Measurements from ENCODE around the gene DICER1. TPM values are rescaled to one million over a fixed set of nuclear protein-coding genes. Genes with fewer than 3 reads are reported as not detected.

The DICER1 gene
- total RNA-seq, 1 experiment from 2014 or later = 57.3 TPM

GRCh38 chr14:95156161-95157047 lies 925 bp downstream of the DICER1 start:
- peak in 1 of 2 experiments; percentile 48 for DNase-seq
- no peaks in the 10 kb centered on the region for H3K9me3 ChIP-seq
- peak overlapping the region; percentile 95 for H3K27ac Mint-ChIP-seq (ENCODE audit: unreplicated experiment)
- TF ChIP-seq, protein P1, sequence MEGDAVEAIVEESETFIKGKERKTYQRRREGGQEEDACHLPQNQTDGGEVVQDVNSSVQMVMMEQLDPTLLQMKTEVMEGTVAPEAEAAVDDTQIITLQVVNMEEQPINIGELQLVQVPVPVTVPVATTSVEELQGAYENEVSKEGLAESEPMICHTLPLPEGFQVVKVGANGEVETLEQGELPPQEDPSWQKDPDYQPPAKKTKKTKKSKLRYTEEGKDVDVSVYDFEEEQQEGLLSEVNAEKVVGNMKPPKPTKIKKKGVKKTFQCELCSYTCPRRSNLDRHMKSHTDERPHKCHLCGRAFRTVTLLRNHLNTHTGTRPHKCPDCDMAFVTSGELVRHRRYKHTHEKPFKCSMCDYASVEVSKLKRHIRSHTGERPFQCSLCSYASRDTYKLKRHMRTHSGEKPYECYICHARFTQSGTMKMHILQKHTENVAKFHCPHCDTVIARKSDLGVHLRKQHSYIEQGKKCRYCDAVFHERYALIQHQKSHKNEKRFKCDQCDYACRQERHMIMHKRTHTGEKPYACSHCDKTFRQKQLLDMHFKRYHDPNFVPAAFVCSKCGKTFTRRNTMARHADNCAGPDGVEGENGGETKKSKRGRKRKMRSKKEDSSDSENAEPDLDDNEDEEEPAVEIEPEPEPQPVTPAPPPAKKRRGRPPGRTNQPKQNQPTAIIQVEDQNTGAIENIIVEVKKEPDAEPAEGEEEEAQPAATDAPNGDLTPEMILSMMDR (IDR thresholded peaks at IDR 0.05; ENCODE audit: insufficient read depth in 1 of 2, low read depth in 1 of 2, low read length in 1 of 2, severe bottlenecking in 1 of 2, unreplicated experiment in 1 of 2) = no peak
- intact Hi-C loops (cut with micrococcal nuclease; ENCODE audit: unreplicated experiment) = loop anchor here (5.0 kb wide), 1 partner anchor 41 kb away; no protein-coding TSS in a partner anchor
- peaks cover 5% of the 10 kb centered on the region; the same call in 1 of the 2 replicates for H3K4me1 ChIP-seq
- H3K4me1 Mint-ChIP-seq (ENCODE audit: low read depth, unreplicated experiment) = peaks cover 19% of the 10 kb centered on the region
- ChIA-PET POLR2A (no interaction called here), CTCF (no interaction called here)
- H3K27me3 Mint-ChIP-seq (ENCODE audit: insufficient read depth, unreplicated experiment) = no peaks in the 10 kb centered on the region
- no peaks in the 10 kb centered on the region for H3K9me3 Mint-ChIP-seq (ENCODE audit: unreplicated experiment)
- H3K36me3 ChIP-seq (ENCODE audit: control insufficient read depth, insufficient read depth, low read length) = no peaks in the 10 kb centered on the region
- peaks cover 5% of the 10 kb centered on the region for H3K36me3 Mint-ChIP-seq (ENCODE audit: insufficient read depth, unreplicated experiment)
- H3K27me3 ChIP-seq (replicated peaks; ENCODE audit: control insufficient read depth, insufficient read depth, low read length) = no peaks in the 10 kb centered on the region
- no TSS peak for BruUV-seq (replicated peaks)
- H3K4me3 Mint-ChIP-seq (ENCODE audit: unreplicated experiment) = peak overlapping the region; percentile 92
- H3K4me3 ChIP-seq (ENCODE audit: low read depth, low read length) = peak overlapping the region; percentile 84

GRCh38 chr14:95155045-95155444 lies 2.3 kb downstream of the DICER1 start:
- DNase-seq = no peak
- Mint-ChIP-seq H3K9me3 (ENCODE audit: unreplicated experiment) (no peaks in the 10 kb centered on the region), H3K27me3 (ENCODE audit: insufficient read depth, unreplicated experiment) (no peaks in the 10 kb centered on the region), H3K27ac (ENCODE audit: unreplicated experiment) (no peak overlapping the region), H3K4me3 (ENCODE audit: unreplicated experiment) (peak overlapping the region; percentile 92), H3K36me3 (ENCODE audit: insufficient read depth, unreplicated experiment) (peaks cover 5% of the 10 kb centered on the region), H3K4me1 (ENCODE audit: low read depth, unreplicated experiment) (peaks cover 19% of the 10 kb centered on the region)
- TF ChIP-seq, protein P1 (IDR thresholded peaks at IDR 0.05; ENCODE audit: insufficient read depth in 1 of 2, low read depth in 1 of 2, low read length in 1 of 2, severe bottlenecking in 1 of 2, unreplicated experiment in 1 of 2) = no peak
- Histone ChIP-seq H3K9me3 (no peaks in the 10 kb centered on the region), H3K27me3 (replicated peaks; ENCODE audit: control insufficient read depth, insufficient read depth, low read length) (no peaks in the 10 kb centered on the region), H3K4me1 (peaks cover 5% of the 10 kb centered on the region; the same call in 1 of the 2 replicates), H3K4me3 (ENCODE audit: low read depth, low read length) (no peak overlapping the region), H3K36me3 (ENCODE audit: control insufficient read depth, insufficient read depth, low read length) (no peaks in the 10 kb centered on the region)
- ChIA-PET CTCF (no interaction called here), POLR2A (no interaction called here)
- BruUV-seq (replicated peaks) = no TSS peak
- intact Hi-C loops (cut with micrococcal nuclease; ENCODE audit: unreplicated experiment) = loop anchor here (5.0 kb wide), 1 partner anchor 42 kb away; no protein-coding TSS in a partner anchor

- intact Hi-C loops (cut with micrococcal nuclease; ENCODE audit: unreplicated experiment) = no loop called here
- TF ChIP-seq, protein P1 (IDR thresholded peaks at IDR 0.05; ENCODE audit: insufficient read depth in 1 of 2, low read depth in 1 of 2, low read length in 1 of 2, severe bottlenecking in 1 of 2, unreplicated experiment in 1 of 2) = no peak
- H3K4me1 Mint-ChIP-seq (ENCODE audit: low read depth, unreplicated experiment) = peaks cover 19% of the 10 kb centered on the region
- H3K27ac Mint-ChIP-seq (ENCODE audit: unreplicated experiment) = no peak overlapping the region
- H3K27me3 Mint-ChIP-seq (ENCODE audit: insufficient read depth, unreplicated experiment) = no peaks in the 10 kb centered on the region
- peaks cover 5% of the 10 kb centered on the region; the same call in 1 of the 2 replicates for H3K4me1 ChIP-seq
- H3K9me3 Mint-ChIP-seq (ENCODE audit: unreplicated experiment) = no peaks in the 10 kb centered on the region
- ChIA-PET CTCF (no interaction called here), POLR2A (interaction anchor here (0.6 kb wide), 1 partner anchor 172 kb away, joined by 3 read pairs; no protein-coding TSS in a partner anchor)
- H3K9me3 ChIP-seq = no peaks in the 10 kb centered on the region
- DNase-seq = no peak
- no peaks in the 10 kb centered on the region for H3K27me3 ChIP-seq (replicated peaks; ENCODE audit: control insufficient read depth, insufficient read depth, low read length)
- peaks cover 5% of the 10 kb centered on the region for H3K36me3 Mint-ChIP-seq (ENCODE audit: insufficient read depth, unreplicated experiment)
- no peaks in the 10 kb centered on the region for H3K36me3 ChIP-seq (ENCODE audit: control insufficient read depth, insufficient read depth, low read length)
- no peak overlapping the region for H3K4me3 Mint-ChIP-seq (ENCODE audit: unreplicated experiment)
- no peak overlapping the region for H3K4me3 ChIP-seq (ENCODE audit: low read depth, low read length)
- no TSS peak for BruUV-seq (replicated peaks)
These were observed 3.5 kb downstream of the DICER1 start for GRCh38 chr14:95153866-95154265.

Measured in Caco-2 (cell line).